ENCODE results near the gene GNL3.

Gene GNL3

DNA sequence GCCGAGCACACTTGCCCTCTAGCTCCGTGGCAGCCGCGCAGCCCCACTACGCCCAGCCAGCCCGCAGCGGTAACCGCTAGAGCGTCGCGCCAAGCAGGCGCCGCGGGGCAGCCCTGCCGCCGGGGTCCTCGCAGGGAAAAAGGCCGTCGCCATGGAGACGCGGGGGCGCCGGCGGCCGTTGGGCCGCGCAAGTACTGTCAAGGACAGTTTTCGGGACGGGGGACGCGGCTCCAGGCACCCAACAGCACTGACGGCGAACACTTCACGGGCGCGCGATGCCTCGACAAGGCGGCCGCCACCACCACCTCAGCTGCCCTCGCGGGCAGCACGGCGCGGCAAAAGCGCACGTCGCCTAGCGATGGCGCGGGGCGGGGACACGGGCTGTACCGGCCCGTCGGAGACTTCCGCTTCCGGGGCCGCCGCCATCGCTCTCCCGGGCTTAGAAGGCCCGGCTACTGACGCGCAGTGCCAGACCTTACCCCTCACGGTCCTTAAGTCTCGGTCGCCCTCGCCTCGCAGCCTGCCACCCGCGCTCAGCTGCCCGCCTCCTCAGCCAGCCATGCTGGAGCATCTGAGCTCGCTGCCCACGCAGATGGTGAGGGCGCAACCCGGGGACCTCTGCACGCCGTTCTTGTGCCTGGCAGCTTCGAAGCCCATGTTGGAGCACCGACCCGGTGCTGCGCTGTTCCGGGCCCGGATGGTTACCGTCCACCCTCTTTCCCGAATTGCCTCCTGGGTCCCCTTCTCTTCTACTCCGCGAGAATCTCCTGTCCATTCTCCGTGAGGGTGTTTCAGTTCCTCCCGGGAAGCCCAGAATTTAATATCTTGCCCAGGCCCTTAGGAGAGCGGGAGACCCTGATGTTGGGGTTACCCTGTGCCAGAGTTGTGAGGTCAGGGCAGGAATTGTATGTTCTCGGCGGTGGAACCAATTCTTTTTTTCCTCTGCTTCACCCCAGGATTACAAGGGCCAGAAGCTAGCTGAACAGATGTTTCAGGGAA, 20.2 kb downstream of the GNL3 start, which contains the start of the genes GLT8D1 and SPCS1:
Gene GLT8D1, minus strand, starts transcription at position 104 of the 999 bp plus-strand sequence. CDS start 5,331 bp downstream, outside the sequence.
Gene SPCS1, plus strand, starts transcription at position 419 of the 999 bp plus-strand sequence. Its CDS starts 141 bp downstream, at position 560.
- Histone ChIP-seq H3K27ac (ENCODE audit: low read depth, low read length) (peak within 1 kb of the TSS; percentile 89), H3K9me3 (ENCODE audit: control insufficient read depth, insufficient read depth, low read length) (no peaks in the 10 kb centered on the region), H3K4me1 (ENCODE audit: control insufficient read depth, insufficient read depth, low read length) (peaks cover 7% of the 10 kb centered on the region; the same call in 1 of the 2 replicates), H3K27me3 (ENCODE audit: control insufficient read depth, insufficient read depth, low read length) (no peaks in the 10 kb centered on the region), H3K36me3 (ENCODE audit: control insufficient read depth, insufficient read depth, low read length) (peaks cover 30% of the 10 kb centered on the region), H3K4me3 (ENCODE audit: low read depth, low read length) (peak within 1 kb of the TSS; percentile 99), H3K9ac (ENCODE audit: low read depth, low read length) (peak within 1 kb of the TSS; percentile 89)

DNA sequence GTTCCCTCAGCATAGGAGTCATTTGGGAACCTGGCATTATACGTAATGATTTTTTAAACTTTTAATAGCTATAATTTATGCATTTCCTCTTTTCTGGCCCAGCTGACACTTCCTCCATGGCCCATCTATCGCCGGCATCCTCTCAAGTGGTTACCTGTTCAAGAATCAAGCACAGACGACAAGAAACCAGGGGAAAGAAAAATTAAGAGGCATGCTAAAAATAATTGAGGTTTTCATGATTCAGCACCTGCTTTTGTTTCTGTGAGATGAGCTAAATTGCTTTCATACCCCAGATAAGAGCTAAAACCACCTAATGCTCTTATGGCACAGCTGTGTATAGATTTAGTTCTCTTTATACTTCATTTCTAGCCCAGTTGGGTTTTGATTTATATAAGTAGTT, 21.8 kb downstream of the GNL3 start:
- Histone ChIP-seq H3K9ac (ENCODE audit: low read depth, low read length) (no peak overlapping the region), H3K9me3 (ENCODE audit: control insufficient read depth, insufficient read depth, low read length) (no peaks in the 10 kb centered on the region), H3K4me1 (ENCODE audit: control insufficient read depth, insufficient read depth, low read length) (peaks cover 7% of the 10 kb centered on the region; the same call in 1 of the 2 replicates), H3K27me3 (ENCODE audit: control insufficient read depth, insufficient read depth, low read length) (no peaks in the 10 kb centered on the region), H3K27ac (ENCODE audit: low read depth, low read length) (no peak overlapping the region), H3K4me3 (ENCODE audit: low read depth, low read length) (peak overlapping the region; percentile 99; the same call in 1 of the 2 replicates), H3K36me3 (ENCODE audit: control insufficient read depth, insufficient read depth, low read length) (peaks cover 39% of the 10 kb centered on the region)

DNA sequence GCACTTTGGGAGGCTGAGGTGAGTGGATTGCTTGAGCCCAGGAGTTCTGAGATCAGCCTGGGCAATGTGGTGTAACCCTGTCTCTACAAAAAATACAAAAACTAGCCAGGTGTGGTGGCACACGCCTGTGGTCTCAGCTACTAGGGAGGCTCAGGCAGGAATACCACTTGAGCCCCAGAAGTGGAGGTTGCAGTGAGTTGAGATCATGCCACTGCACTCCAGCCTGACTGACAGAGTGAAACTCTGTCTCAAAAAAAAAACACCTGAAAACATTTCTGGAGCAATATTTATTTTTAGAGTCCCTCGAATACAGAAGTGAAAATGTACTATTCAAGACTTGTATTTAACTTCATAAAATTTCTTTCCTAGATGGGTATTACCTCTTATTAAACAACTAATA, 24.7 kb downstream of the GNL3 start:
- no peak overlapping the region for H3K27ac ChIP-seq (ENCODE audit: low read depth, low read length)
- peaks cover 38% of the 10 kb centered on the region for H3K36me3 ChIP-seq (ENCODE audit: control insufficient read depth, insufficient read depth, low read length)
- no peaks in the 10 kb centered on the region for H3K4me1 ChIP-seq (ENCODE audit: control insufficient read depth, insufficient read depth, low read length)
- no peak overlapping the region for H3K4me3 ChIP-seq (ENCODE audit: low read depth, low read length)
- no peaks in the 10 kb centered on the region for H3K9me3 ChIP-seq (ENCODE audit: control insufficient read depth, insufficient read depth, low read length)
- no peak overlapping the region for H3K9ac ChIP-seq (ENCODE audit: low read depth, low read length)
- no peaks in the 10 kb centered on the region for H3K27me3 ChIP-seq (ENCODE audit: control insufficient read depth, insufficient read depth, low read length)

DNA sequence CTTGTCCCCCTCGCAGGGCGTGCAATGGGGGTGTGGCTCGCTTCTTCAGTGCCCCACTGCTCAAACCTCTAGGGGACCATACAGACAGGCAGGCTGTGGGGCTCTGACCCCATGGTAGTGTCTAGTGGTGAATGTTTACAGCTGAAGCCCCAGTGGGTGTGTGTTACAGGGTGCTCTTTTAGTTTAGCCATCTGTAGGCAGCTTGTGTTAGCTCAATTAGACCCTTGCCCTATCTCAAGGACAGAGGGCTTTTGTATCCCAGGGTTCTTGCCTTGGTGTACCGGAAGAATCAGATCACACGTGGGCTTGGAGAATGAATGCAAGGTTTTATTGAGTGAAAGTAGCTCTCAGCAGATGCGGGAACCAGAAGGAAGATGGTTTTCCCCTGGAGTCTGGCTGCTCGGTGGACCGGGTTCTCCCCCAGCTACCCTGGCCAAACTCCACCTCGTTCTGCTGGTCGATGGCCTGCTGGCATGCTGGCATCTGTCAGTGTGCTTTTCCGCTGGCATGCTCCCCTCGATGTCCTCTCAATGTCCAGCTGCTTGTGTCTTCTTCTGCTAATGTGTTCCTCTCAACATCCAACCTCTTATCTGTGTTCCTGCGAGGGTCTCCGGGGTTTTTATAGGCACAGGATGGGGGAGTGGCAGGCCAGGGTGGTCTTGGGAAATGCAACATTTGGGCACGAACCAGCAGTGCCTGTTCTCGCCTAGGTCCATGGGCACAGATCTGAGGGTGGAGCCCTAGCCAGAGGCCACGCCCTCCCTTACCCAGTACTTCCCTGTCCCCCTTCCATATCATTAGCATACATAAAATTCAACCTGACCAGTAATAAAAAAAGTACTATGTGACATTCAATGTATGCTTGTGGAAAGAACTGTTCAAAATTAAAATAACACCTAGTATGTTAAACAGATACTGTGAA, 26.7 kb downstream of the GNL3 start:
- no peaks in the 10 kb centered on the region for H3K4me1 ChIP-seq (ENCODE audit: control insufficient read depth, insufficient read depth, low read length)
- H3K9ac ChIP-seq (ENCODE audit: low read depth, low read length), result no peak overlapping the region
- no peaks in the 10 kb centered on the region for H3K9me3 ChIP-seq (ENCODE audit: control insufficient read depth, insufficient read depth, low read length)
- no peaks in the 10 kb centered on the region for H3K27me3 ChIP-seq (ENCODE audit: control insufficient read depth, insufficient read depth, low read length)
- H3K27ac ChIP-seq (ENCODE audit: low read depth, low read length), result no peak overlapping the region
- peaks cover 35% of the 10 kb centered on the region for H3K36me3 ChIP-seq (ENCODE audit: control insufficient read depth, insufficient read depth, low read length)
- no peak overlapping the region for H3K4me3 ChIP-seq (ENCODE audit: low read depth, low read length)

DNA sequence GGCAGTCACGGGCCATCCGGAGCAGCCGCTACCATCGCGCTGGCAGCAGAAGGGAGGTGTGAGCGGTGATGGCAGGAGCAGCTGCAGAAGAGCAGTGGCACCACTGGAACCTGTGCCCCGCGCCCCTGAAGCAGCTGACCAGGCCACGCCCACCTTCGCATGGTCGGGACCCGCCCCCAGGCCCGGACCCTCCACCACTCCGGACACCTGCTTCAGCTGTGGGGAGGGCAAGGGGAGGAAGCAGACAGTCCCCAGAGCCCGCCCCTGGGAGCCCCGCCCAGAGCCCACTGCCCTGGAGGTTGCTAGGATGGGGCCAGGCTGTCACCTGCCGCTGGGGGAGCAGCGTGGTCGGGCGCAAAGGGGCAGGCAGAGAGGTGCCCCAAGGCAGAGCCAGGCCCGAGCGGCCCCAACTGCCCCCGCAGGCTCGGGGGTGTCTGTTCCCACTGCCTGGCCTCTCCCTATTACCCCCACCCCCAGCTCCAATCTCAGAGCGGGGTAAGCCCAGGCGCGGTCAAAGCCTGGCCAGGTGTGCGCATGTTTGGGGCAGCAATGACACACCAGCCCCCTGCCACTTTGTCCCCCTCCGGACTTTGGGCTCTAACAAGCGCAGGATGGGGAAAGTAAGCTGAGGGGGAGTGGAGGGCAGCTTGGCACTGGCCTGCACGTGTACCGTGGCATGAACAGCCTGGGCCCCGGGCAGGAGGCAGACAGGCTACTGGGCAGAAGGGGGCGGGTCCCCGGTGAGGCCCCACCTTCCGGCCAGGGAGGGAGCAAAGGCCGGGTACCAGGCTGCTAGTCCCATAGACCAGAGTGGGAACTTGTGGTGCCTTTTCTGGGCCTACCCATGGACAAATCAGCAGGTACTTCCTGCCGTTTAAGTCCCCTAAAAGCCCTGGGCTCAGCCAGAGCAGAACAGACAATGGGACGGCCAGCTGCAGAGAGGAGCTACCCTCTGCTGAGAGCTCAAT, 28.8 kb downstream of the GNL3 start:
- peak overlapping the region; percentile 64 for H3K4me3 ChIP-seq (ENCODE audit: low read depth, low read length)
- no peaks in the 10 kb centered on the region for H3K27me3 ChIP-seq (ENCODE audit: control insufficient read depth, insufficient read depth, low read length)
- H3K9ac ChIP-seq (ENCODE audit: low read depth, low read length), result no peak overlapping the region
- peaks cover 26% of the 10 kb centered on the region for H3K36me3 ChIP-seq (ENCODE audit: control insufficient read depth, insufficient read depth, low read length)
- no peaks in the 10 kb centered on the region for H3K9me3 ChIP-seq (ENCODE audit: control insufficient read depth, insufficient read depth, low read length)
- H3K4me1 ChIP-seq (ENCODE audit: control insufficient read depth, insufficient read depth, low read length), result no peaks in the 10 kb centered on the region
- H3K27ac ChIP-seq (ENCODE audit: low read depth, low read length), result peak overlapping the region; percentile 46

DNA sequence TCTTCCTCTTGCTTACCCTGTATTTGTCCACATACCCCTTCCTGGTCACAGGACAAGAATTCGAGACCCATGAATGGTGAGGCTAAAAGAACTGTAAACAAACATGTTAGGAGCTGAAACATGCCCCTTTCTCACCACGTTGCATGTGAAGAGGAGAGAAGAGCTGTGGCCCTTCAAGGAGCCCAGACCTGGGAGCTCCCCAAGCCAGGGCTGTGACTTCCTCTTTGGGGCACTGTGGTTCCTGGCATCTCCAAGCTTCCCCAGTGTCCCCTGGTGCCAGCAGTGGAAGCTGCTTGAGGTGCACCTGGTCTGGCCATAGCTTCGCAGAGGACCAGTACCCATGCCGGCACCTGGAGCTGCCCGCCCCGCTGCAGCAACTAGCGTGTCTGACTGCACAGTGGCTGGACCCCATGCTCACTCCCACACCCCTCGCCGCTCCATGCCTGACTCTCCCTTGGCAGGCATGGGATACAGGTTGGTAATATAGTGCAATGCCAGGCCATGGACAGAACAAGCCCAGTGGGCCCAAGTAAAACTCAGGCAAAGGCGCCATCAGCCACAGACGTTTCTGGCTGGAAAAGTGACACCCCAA, 30.0 kb downstream of the GNL3 start:
- H3K4me3 ChIP-seq (ENCODE audit: low read depth, low read length), result no peak overlapping the region
- H3K27me3 ChIP-seq (ENCODE audit: control insufficient read depth, insufficient read depth, low read length), result no peaks in the 10 kb centered on the region
- peak overlapping the region; percentile 14 for H3K27ac ChIP-seq (ENCODE audit: low read depth, low read length)
- peaks cover 18% of the 10 kb centered on the region for H3K36me3 ChIP-seq (ENCODE audit: control insufficient read depth, insufficient read depth, low read length)
- no peak overlapping the region for H3K9ac ChIP-seq (ENCODE audit: low read depth, low read length)
- no peaks in the 10 kb centered on the region for H3K4me1 ChIP-seq (ENCODE audit: control insufficient read depth, insufficient read depth, low read length)
- no peaks in the 10 kb centered on the region for H3K9me3 ChIP-seq (ENCODE audit: control insufficient read depth, insufficient read depth, low read length)

DNA sequence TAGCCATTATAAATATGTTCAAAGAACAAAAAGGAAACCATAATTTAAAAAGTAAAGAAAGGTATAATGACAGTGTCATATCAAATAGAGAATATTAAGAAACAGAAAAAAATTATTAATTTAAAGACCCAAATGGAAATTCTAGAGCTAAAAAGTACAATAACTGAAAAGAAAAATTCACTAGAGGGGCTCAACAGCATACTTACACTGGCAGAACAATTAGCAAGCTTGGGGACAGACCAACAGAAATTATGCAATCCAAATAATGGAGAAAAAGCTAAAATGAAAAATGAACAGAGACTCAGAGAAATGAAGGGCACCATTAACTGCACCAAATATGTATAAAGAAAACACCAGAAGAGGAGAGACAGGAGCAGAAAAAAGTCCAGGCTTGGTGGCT, 33.8 kb downstream of the GNL3 start:
- Histone ChIP-seq H3K4me1 (ENCODE audit: control insufficient read depth, insufficient read depth, low read length) (no peaks in the 10 kb centered on the region), H3K9ac (ENCODE audit: low read depth, low read length) (no peak overlapping the region), H3K36me3 (ENCODE audit: control insufficient read depth, insufficient read depth, low read length) (peaks cover 4% of the 10 kb centered on the region; the same call in 1 of the 2 replicates), H3K27ac (ENCODE audit: low read depth, low read length) (no peak overlapping the region), H3K9me3 (ENCODE audit: control insufficient read depth, insufficient read depth, low read length) (no peaks in the 10 kb centered on the region), H3K27me3 (ENCODE audit: control insufficient read depth, insufficient read depth, low read length) (no peaks in the 10 kb centered on the region), H3K4me3 (ENCODE audit: low read depth, low read length) (no peak overlapping the region)

DNA sequence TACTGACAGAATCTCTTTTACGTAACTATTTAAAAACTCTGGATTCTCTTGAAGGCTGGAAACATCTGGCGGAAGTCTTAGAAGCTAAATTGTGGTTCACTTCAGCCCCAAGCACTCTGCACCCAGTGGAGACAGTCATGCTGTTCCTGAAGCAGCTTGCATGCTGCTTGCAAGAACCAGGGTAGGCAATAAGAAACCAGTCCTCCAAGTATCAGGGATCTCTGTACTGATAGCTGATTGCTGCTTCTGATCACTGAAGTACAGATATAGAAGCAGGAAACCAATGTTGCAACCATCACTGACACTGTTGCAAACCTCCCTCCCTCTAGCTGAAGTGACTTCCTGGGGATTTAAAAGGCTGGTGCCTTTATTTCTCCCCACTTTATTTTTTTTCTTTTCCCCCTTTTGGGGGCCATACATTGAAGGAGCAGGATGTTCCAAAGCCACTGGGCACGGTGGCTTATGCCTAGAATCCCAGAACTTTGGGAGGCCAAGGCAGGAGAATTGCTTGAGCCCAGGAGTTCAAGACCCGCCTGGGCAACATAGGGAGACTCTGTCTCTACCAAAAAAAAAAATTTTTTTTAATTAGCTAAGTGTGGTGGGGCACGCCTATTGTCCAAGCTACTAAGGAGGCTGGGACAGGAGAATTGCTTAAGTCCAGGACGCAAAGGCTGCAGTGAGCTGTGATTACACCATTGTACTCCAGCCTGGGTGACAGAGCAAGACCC, 35.3 kb downstream of the GNL3 start:
- Histone ChIP-seq H3K36me3 (ENCODE audit: control insufficient read depth, insufficient read depth, low read length) (peaks cover 4% of the 10 kb centered on the region; the same call in 1 of the 2 replicates), H3K9ac (ENCODE audit: low read depth, low read length) (no peak overlapping the region), H3K4me1 (ENCODE audit: control insufficient read depth, insufficient read depth, low read length) (no peaks in the 10 kb centered on the region), H3K9me3 (ENCODE audit: control insufficient read depth, insufficient read depth, low read length) (no peaks in the 10 kb centered on the region), H3K27ac (ENCODE audit: low read depth, low read length) (no peak overlapping the region), H3K27me3 (ENCODE audit: control insufficient read depth, insufficient read depth, low read length) (no peaks in the 10 kb centered on the region), H3K4me3 (ENCODE audit: low read depth, low read length) (no peak overlapping the region)

DNA sequence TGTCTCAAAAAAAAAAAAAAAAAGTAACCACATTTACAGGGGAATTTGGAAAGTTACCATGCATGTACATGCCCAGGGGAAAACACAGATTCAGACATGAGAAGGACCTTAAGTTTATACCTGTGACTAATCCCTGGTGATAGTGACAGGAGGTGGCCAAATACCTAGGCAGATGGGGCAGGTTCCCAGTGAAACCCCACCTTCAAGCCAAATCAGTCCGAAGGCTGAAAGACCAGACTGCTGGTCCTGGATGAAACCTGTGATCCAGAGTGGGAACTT, 35.8 kb downstream of the GNL3 start:
- no peak overlapping the region for H3K27ac ChIP-seq (ENCODE audit: low read depth, low read length)
- no peaks in the 10 kb centered on the region for H3K27me3 ChIP-seq (ENCODE audit: control insufficient read depth, insufficient read depth, low read length)
- H3K9me3 ChIP-seq (ENCODE audit: control insufficient read depth, insufficient read depth, low read length), result no peaks in the 10 kb centered on the region
- peaks cover 4% of the 10 kb centered on the region; the same call in 1 of the 2 replicates for H3K36me3 ChIP-seq (ENCODE audit: control insufficient read depth, insufficient read depth, low read length)
- no peaks in the 10 kb centered on the region for H3K4me1 ChIP-seq (ENCODE audit: control insufficient read depth, insufficient read depth, low read length)
- H3K4me3 ChIP-seq (ENCODE audit: low read depth, low read length), result no peak overlapping the region
- no peak overlapping the region for H3K9ac ChIP-seq (ENCODE audit: low read depth, low read length)

All from HUES48 (cell line).